NCI-H128 (cell line): Measurements from ENCODE around the gene C22orf39.
A peak's percentile ranks its signal among the peaks of the same experiment; 100 is the strongest.

ENCODE experiments used
- DNase-seq: peaks from one replicate; lab custom pipeline; 2025; ENCODE audit not compliant: unreplicated experiment; lab: John Stamatoyannopoulos, UW

C22orf39 gene, protein sequence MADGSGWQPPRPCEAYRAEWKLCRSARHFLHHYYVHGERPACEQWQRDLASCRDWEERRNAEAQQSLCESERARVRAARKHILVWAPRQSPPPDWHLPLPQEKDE

DNA sequence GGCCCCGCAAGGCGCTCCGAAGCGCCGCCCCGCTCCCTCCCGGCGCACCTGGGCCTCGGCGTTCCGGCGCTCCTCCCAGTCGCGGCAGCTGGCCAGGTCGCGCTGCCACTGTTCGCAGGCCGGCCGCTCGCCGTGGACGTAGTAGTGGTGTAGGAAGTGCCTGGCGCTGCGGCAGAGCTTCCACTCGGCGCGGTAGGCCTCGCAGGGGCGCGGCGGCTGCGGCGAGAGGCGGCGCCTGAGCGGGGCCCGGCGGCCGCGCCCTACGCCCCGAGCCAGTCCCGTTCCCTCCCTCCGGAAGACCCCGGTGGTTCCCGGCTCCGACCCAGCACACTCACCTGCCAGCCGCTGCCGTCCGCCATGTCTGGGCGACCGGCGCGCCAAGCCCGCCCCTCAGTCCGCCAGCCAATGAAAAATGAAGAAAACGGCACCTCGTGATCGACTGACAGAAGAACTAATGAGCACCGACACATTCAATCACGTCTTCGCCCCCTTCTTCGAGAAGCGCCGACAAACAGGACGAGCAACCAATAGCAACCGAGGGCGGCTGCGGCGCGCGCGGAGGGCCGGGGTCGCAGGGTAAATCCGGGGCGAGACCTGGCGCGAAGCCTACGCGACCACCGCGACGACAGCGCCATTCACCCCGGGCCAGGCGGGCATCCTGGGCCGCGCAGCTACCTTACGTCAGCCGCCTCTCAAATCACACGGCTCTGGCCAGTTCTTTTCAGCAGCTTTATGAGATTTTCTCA is at the start of gene C22orf39:
TSS of gene C22orf39 (minus strand) at position 382 of the 746 bp plus-strand sequence. CDS start at position 359, 23 bp downstream.
- peak; percentile 80 for DNase-seq

DNA sequence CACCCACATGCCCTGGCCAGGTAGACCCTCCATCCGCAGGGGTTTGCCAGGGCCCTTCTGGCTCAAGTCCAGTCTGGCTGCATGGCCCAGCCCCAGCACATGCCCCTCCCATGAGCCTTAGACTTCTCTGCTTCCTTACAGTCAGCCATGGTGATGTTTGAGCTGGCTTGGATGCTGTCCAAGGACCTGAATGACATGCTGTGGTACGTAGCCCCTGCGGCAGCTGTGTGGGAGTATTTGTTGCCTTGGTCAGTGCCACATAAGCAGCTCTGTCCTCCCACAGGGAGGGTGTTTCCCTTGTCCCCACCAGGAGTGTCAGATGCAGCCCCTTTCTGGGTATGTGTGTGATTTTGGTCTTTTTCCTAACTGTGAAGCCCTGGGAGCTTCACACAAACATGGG is 49.7 kb upstream of the C22orf39 start:
- no peak for DNase-seq

DNA sequence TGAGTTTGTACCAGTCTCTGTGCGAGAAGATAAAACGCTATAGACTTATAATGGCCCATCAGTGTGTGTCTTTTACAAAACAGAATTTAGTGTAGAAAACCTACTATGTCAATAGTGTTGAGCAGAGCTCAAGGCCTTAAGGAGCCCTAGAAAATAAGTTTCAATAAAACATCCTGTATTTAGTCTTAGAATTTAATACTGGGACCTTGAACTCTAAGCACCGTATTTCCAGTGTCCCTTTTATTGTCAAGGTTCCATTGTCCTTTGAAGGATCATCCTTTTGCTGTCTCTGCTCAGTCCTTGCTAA is 48.8 kb upstream of the C22orf39 start:
- no peak for DNase-seq

DNA sequence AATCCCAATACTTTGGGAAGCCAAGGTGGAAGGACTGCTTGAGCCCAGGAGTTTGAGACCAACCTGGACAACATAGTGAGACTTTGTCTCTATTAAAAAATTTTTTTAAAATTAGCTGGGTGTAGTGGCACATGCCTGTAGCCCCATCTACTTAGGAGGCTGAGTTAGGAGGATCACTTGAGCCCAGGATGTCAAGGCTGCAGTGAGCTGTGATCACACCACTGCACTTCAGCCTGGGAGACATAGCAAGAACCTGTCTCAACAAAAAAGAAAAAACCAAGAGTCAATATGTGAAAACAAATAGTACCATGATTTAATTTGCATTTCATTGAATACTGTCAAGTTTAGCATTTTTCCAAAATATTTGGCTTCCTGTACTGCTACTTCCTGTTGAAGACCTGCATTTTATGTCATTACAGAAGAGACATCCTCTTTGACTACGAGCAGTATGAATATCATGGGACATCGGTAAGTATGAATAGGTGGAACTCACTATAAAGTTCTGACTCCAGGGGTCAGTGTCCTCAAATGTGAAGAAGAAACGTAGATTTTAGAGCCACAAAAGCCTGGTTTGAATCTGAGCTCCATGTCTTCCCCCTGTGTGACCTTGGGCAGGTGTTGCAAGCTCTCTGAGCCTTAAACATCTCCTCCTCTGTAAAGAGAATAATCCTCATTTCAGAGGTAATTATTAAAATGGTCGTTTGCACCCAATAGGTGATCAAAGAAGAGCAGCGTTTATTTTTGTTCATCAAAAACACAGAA is 48.2 kb upstream of the C22orf39 start:
- no peak for DNase-seq

DNA sequence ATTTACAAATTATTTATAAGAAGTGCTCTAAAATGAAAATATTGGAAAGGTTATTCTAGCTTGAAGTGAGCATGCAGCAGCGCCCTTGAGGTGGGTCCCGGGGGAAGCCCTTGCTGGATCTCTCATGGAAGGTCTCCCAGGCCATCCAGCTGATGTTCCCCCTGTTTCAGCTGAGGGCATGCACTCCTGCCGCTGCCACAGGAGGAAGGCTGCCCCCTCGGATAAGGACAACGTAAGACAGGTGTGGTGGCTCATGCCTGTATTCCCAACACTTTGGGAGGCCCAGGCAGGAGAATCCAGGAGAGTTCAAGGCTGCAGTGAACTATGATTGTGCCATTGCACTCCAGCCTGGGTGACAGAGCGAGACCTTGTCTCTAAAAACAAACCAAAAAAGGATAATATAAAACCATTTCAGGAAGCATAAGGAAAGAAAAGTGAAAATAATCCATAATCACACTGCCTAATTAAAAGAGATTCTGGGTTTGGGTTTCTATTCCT is 47.2 kb upstream of the C22orf39 start:
- DNase-seq: no peak

DNA sequence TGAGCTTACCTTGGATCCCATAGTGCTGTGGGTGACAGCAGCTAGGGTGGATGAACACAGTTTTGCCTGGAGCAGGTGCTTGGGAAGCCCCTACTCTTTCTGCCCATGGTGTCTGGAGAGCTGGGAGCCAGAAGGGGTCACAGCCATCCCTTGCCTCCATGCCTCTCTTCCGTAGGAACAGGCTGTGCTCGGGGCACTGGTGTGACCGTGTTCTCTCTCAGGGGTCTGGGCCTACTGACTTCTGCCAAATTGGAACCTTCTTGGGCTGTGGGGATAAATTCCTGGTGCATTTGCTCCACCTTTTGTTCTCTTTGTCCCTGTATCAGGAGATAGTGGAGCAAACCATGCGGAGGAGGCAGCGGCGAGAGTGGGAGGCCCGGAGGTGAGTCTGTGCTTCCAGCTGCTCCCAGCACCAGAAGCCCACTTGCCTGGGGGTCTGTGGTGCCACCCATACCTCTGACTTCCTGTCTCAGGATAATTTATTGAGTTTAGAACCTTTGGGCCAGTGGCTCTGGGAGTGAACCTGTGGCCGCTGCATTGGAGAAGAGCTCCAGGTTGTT is 46.6 kb upstream of the C22orf39 start:
- DNase-seq: no peak

DNA sequence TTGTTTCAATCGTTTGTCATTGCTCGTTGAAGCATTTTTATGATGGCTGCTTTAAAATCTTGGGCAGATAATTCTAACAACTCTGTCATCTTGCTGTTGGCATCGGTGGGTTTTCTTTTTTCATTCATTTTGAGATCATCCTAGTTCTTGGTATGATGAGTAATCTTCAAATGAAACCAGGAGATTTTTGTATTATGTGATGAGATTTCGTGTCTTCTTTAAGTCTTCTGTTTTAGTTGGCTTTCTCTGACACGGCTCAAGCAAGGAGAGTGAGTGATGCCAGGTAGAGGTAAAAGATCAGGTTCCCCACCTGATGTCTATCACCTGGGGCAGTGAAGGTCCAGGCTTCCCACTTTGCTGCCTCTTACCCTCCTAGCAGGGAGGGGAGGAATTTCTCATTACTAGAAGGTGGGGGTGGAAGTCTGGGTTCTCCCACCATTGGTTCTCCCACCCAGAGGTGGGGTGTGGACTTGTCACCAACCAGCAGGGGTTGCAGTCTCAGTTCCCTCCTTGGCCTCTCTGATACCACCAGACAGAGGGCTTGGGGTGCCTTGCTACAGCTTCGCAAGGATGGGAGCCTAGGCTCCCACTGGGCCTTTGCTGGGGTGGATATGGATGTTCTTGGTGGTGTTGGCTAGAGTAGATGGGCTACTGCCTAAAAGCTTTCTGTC is 45.1 kb upstream of the C22orf39 start:
- DNase-seq: no peak

DNA sequence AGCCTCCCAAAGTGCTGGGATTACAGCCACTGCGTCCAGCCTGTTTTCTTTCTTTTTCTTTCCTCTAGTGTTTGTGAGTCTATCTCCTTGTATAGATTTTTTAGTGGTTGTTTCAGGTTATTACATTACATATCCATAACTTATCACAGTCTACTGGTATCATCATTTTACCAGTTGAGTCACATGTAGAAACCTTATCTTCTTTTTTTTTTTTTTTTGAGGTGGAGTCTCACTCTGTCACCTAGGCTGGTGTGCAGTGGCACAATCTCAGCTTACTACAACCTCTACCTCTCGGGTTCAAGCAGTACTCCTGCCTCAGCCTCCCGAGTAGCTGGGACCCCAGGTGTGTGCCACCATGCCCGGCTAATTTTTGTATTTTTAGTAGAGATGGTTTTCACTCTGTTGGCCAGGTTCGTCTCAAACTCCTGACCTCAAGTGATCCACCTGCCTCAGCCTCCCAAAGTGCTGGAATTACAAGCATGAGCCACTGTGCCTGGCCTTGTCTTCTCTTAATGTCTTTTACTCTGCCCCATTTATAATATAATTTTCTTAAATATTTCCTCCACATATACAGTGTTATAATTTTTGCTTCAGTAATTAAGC is 43.2 kb upstream of the C22orf39 start:
- DNase-seq: no peak

DNA sequence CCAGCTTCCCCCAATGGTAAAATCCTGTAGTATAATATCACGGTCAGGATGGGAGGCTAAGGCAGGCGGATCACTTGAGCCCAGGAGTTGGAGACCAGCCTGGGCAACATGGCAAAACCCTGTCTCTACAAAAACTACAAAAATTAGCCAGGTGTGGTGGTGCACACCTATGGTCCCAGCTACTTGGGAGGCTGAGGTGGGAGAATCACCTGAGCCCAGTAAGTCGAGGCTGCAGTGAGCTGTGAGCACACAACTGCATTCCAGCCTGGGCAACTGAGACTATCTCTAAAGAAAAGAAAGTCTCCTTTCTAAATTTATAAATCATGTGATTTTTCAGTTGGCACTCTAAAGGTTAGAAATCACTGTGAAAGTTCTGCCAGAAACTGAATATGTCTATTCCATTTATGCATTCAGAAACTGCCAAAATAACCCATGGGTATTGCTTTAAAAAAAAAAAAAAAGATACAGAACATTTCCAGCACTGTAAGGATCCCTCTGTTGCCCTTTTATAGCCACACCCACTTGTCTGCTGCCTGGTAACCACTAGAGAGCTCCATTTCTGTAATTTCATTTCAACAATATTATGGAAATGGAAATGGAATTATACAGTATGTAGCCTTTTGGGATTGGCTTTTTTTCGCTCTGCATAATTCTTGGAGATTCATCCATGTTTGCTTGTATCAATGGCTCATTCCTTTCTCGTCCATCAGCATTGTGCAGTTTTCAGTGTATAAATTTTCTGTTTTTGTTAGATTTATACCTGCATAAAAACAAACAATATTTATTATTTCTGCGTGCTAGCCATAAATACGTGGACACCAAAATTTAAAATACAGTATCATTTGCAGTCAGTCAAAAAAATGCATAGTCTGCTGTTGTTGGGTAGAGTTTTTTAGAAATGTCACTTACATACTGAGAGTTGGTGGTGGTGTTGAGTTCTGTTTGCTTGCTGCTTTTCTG is 41.7 kb upstream of the C22orf39 start:
- no peak for DNase-seq

DNA sequence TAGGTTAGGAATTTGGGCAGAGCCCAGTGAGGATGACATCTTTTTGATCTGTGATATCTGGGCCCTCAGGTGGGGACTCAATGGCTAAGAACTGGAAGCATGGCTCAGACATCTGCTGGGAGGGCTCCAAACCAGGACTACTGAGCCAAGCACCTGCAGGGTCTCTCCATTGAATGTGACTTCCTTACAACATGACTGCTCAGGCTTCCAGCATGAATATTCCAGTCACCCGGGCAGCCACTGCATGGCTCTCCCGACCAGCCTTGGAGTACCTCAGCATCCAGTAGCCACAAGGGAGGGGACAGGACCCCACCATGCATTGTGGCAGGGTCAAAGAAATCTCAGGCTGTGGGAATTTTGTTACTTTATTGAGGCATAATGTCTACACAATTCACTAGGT is 40.8 kb upstream of the C22orf39 start:
- DNase-seq: no peak

DNA sequence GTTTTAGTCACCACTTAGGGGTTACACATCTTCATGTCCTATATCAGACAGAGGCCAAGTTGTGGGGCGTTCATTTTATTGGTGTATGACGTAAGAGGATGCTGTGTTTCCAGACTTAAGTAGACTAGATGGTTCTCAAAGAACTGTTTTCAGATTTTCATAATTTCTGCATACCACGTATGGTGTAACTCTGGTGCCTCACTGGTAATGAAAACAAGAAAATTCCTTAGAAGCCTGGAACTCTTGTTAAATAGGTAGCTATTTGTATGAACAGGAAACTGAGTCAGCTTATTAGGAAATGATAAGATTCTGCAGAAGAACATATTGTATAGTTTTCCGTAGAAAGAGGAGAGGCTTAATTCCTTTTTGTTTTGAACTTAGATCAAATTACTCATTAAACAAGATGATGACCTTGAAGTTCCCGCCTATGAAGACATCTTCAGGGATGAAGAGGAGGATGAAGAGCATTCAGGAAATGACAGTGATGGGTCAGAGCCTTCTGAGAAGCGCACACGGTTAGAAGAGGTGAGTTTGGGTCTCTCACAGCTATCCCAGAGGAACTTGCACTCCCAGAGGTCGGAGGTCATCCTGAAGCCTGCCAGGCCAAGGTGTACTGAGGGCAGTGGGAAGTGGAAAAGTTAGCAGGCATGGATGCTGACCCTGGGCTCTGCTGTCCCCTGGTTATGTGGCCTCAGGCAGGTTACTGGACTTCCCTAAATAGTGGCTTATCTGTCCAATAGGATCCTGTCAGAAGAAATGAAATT is 36.2 kb upstream of the C22orf39 start:
- no peak for DNase-seq

DNA sequence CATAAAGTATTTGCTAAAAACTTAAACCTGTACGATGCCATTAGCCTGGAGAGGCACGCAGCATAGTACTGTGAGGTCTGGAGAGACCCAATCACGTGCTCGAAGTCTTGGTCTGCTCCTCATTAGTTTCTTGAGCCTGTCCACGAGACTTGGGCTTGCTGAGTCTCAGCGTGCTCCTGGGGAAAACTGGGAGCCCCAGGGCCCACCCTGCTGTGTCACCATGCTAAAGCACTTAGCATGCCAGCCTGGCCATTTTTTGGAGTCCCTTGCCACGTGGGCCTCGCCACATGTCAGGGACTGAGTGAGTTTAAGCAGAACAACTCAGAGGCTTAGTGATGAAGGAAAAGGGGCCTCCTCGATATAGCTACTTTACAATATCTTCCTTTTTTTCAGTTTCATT is 34.8 kb upstream of the C22orf39 start:
- DNase-seq: no peak

DNA sequence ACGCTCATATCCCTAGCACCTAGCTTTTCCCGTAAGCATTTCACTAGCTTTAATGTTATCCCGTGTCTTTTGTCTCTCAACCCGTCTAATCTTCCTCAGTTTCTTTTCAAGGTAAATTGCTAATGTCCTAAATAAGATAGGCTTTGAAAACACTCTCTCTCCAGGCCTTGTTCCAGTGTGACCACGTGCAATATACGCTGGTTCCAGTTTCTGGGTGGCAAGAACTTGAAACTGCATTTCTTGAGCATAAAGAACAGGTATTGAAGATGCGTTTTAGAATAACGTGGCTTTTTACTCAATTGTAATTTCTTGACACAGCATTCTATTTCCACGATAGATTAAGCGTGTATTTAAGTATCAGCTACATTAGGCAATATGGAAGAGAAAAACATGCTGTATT is 33.3 kb upstream of the C22orf39 start:
- DNase-seq: no peak

DNA sequence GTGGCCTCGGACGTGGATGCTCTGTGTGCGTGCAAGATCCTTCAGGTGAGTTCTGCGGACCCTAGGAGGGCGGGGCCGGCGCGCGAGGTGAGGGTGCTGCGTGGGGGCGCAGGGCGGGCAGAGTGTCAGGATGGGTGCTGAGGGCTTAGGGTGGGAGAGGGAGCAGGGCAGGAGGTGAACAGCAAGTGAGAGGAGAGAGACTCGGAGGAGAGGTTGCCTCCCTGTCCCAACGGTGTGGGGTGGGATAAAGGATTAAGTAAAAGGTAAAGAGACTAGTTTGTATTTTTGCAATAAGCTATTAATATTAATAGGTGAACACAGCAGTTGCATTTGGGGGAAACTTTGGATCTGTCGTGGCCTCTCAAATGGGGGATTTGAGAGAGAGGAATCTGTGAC is 32.7 kb upstream of the C22orf39 start:
- DNase-seq: no peak

DNA sequence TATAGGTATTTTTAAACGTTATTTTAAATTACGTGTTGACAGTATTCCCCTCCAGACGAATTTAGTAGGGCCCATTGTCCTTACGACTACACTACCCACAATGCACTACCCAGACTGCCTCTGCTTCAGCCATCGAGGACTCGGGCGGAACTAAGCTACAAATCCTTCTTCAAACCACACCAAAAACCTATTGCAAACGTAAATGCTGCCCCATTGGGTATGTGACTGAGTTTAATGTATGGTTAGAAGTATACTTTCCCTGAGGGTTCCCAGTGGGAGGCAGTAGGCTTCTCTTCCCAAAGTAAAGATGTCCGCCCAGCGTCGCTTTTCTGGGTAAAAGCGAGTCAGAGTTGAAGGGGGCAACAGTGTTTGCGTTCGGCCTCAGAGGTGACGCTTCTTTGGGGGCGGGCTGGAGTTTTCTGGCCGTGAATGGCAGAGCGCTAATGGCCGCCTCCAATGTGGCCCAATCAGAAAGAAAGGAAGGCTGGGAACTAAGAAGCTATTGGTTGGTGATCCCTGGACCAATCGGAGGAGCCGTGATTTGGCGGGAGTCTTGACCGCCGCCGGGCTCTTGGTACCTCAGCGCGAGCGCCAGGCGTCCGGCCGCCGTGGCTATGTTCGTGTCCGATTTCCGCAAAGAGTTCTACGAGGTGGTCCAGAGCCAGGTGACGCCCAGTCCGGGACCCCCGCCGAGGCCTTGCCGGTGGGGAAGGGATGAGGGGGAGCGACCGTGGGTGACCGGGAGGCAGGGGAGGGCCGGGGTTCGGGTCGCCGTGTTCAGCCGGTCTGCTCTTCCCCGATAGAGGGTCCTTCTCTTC is 32.1 kb upstream of the C22orf39 start, which contains the start of gene CDC45:
TSS of gene CDC45 (plus strand) at position 566 of the 818 bp plus-strand sequence. CDS start at position 615, 49 bp downstream.
- peak; percentile 87 for DNase-seq

DNA sequence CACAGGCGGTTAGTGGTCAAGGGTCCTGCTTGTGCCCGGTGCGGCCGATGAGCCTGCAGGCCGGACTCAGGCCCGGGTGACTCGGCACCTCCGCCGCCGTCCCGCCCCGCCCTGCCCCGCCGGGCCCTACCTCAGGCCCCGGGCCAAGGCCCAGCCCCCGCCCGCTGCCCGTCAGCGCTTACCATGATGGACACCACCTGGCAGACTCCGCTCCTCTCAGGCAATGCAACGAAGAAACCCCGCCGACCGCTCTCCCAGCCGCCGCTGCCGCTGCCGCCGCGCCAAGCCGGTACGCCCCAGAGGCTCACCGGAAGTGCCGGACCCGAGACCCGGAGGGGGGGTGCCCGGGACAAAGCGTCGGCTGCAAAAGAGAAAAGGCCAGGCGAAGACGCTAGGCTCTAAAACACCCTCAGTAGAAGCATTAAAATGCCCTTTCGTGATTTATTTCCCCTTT is 31.4 kb upstream of the C22orf39 start, which contains the start of gene UFD1:
TSS of gene UFD1 (minus strand) at position 293 of the 454 bp plus-strand sequence. CDS start at position 185, 108 bp downstream.
- peak; percentile 60 for DNase-seq

DNA sequence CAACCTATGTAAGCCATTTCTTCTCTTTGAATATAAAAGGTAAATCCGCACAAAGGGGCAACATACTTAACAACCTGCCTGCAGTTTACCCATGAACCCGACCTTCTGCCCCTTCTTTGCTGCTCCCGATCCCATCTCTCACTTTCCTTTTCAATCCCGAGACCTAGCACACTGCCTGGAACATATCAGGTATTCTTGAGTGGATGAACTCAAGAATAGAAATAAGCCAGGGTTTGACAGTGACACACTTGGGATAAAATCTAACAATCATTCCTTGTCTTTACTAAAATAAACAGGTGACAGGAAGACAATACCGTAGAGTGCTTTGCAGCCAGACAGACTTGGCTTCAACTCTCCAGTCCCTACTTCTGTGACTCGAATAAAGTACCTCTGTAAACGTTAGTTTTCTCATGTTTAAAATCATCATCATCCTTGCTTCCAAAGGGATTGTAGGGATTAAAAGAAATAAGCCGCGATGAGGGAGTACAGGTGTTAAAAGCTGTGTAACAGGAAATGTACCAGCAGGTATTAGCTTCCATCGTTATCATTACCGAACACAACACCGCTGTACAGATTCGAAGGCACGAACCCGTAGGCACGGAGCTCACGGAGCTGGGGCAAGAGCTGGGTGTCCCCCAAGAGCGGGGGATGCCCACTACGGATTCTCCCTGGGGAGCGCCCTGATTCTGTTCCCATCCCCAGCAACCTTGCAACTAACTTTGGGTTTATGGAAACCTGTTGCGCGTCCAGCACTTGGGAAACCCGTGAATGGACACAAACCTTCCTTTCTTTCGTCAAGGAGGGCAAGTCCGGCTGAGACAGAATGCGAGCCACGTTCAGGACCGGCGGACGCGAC is 30.8 kb upstream of the C22orf39 start:
- DNase-seq: no peak
